D341Med (cell line): ENCODE measurements around the gene ZIC1.
A peak's percentile ranks its signal among the peaks of the same experiment; 100 is the strongest.

ENCODE experiments used
- DNase-seq: peaks from one replicate; pipeline ENCODE4 v3.0.0; 2012; ENCODE audit warnings: low spot score

ZIC1 gene

GRCh38 chr3:147409143-147410115 is at the start of gene ZIC1:
Gene ZIC1, plus strand, starts transcription at chr3:147409365. Its CDS starts 748 bp downstream, at chr3:147410113.
- peak; percentile 92 for DNase-seq

DNA sequence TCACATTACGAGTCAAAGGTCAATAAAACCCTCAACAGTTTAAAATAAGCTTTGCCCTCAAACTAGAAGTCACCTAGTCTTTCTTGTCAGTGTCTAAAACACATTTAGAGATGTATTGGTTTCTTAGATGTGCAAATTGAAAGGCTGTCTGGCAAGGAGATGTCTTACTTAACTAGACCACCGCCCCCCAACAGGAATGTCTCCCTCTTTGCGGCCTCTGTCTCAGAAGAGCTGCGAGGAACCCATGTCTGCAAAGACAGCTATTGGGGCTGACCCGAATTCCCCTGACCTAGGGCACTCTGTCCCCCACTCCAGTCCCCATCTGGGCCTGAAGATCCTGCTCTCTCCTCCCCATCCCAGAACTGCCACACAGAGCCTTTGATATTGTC is 49.1 kb upstream of the ZIC1 start:
- no peak for DNase-seq

- no peak for DNase-seq
Measured at GRCh38 chr3:147360646-147361453, 48.3 kb upstream of the ZIC1 start.

- peak; percentile 71 for DNase-seq
Measured at GRCh38 chr3:147361454-147362420, 47.4 kb upstream of the ZIC1 start.

GRCh38 chr3:147364771-147365170 is 44.4 kb upstream of the ZIC1 start:
- no peak for DNase-seq

DNA sequence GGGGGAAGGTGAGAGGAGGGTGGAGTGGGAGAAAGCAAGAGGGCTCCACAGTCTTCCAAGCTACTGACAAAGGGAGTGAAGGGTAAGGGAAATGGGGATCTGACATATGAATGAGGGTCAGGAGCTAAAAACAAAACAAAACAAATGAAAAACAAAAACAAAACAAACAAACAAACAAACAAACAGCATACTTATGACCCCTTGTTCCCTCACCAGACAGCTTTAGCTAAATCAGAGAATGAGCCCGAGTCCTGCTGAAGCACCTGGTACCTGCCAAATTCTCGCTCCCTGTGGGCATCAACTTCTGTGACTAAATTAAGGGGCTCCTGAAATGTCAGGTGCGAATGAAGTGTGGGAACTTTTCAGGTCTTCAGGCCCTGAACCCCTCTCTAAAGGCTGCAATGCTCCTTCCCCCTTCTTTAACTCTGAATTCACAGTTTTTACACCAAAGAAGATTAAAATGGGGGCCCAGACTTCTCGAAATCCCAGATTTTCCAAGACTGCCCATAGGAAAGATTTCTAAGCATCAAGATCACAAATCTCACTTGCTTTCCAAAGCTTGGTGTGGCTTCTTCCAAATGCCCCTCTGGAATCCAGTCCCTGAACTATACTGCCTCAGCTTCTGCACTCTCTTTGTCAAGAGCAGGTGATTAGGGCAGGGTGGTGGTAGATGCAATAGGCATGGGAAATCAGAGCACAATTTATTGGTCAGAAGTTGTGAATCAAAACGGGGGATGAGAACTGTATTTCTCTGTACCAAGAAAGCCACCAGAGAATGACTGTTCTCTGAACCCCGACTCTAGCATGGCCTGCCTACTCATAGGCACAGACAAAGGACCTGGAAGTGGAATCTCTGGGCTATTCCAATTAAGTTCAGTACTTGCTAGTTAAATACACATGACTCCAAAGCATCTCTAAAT is 43.7 kb upstream of the ZIC1 start:
- no peak for DNase-seq

DNA sequence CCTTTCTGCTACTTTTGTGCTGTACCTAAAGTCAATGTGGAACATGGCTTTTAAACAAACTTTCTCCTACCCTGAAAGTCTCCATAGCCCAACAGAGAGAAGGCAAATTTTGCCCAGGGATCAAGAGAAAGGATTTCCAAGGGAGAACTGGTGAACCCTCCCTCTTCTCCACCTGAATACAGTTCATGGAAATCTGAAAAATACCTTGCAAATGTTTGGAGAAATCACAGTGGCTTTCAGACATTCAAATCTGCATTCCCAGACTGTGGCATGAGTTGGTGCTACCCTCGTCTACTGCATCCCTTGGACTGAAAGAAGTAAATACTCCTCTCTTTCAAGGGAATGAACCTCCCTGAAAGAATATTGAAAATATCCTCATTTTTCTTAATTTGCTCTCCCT is 41.5 kb upstream of the ZIC1 start:
- DNase-seq = no peak

GRCh38 chr3:147368151-147368550 is 41.0 kb upstream of the ZIC1 start:
- DNase-seq = no peak

- no peak for DNase-seq
Measured at GRCh38 chr3:147368561-147369221, 40.5 kb upstream of the ZIC1 start.

GRCh38 chr3:147369231-147369630 is 39.9 kb upstream of the ZIC1 start:
- no peak for DNase-seq

DNA sequence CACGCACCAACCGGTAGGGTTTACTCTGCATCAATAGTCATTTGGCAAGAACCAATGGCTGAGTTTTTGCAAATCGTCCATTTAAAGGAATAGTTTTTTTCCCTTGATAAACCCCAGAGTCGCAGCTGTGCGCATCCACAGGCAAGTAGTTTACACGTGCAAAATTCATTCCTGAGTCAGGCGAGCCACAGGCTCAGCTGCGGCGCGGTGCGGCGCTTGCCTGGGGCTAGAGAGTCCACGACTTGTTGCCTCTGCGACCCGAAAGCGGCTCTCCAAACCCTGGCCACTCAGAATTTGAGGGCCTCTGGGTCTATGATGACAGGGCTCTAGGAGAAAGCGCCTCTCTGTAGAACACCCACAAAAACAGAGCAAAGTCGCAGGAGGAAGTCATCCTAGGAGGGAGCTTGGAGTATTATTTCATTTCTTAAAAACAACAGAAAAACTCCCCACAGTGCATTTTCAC is 39.5 kb upstream of the ZIC1 start:
- DNase-seq = no peak

DNA sequence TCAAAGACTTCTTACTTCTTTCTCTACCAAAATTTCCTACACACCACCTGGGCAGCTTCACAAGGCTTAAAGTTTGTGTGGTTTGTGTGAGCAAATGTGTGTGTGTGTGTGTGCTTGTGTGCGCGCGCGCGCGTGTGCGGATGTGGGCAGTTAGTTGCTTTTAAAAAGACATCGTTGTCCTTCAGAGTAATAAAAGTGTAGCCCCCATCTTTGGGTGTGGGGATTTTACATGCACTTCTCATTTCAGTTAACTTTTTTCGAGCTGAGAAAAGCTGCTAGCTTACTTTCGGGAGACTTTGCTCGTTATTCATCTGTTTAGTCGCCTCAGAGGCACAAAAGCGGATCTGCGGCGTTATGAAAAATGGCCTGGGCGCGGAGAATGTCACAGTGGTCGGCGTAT is 38.8 kb upstream of the ZIC1 start:
- no peak for DNase-seq

- no peak for DNase-seq
Measured at GRCh38 chr3:147371140-147371539, 38.0 kb upstream of the ZIC1 start.

GRCh38 chr3:147371771-147372340 is 37.3 kb upstream of the ZIC1 start:
- no peak for DNase-seq

DNA sequence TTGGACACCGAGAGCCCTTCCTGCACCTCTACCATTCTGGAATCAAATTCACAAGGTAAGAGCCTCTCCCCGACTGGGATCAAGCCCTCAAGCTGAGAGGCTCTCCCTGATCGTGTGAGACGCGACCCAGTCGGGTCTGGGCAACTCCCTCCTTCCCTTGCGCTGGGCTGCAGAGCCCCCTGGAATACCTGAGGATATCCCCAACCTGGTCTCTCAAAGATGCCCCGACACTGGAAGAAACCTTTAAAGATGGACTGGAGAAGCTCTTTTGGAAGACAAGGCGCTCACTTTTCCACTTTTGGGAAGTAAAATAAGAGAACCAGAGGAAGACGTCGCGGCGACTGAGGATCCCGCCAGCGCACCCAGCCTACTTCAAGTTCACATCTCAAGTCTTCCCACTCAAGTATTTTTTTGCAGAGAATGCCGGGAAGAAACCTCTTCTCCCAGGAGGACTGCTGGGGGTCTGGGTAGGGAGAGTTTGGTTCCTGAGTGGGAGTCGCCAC is 36.6 kb upstream of the ZIC1 start:
- DNase-seq = no peak

GRCh38 chr3:147373301-147373700 is 35.9 kb upstream of the ZIC1 start:
- no peak for DNase-seq

DNA sequence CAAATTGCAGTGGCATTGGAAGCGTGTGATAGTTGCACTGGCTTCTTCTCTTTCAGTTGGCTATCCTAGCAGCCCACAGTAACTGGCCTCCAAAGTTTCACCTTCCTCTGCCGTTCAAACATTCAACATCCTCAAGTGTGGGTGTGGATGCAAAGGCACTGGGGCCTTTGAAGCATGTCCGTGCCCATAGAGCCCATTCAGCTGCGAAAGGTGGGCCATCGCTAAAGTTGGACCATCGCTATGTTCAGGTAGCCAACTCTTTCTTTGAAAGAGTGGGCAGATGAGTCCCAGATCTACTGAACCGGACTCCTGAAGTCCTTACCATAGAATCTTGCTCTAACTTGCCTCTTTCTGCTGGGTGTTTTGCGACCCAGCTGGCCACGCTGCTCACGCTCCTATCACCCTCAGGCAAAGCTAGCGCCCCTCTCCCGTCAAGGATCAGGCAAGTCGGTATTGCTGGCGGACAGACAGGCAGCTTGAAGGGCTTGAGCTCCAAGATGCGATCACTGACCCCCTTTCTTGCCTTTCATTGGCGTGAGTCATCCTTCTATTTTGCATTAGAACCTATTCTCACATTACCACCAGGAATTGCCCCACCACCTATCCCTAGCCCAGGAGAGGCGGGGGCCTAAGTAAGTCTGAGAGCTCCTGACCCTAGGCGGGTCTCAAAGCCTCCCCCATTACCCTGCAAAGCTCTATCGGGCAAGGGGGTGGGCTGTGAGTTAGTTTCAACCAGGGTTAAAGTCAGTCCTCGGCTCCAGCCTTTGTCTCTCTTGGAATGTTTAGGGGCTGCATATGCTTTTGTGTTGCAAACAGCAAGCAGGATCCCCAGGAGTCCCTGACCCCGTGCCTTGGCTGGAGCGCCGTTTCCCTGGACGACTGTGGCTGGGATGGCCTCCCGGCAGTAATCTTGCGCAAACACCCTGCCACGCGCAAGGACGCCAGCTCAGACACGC is 31.5 kb upstream of the ZIC1 start:
- no peak for DNase-seq

- DNase-seq = no peak
Measured at GRCh38 chr3:147379651-147380050, 29.5 kb upstream of the ZIC1 start.
